ENCODE results near the gene GABARAPL2. TPM values are rescaled to one million over a fixed set of nuclear protein-coding genes. Genes with fewer than 3 reads are reported as not detected.

GABARAPL2 gene
- total RNA-seq, 1 experiment from 2014 or later: 56.2 TPM

DNA sequence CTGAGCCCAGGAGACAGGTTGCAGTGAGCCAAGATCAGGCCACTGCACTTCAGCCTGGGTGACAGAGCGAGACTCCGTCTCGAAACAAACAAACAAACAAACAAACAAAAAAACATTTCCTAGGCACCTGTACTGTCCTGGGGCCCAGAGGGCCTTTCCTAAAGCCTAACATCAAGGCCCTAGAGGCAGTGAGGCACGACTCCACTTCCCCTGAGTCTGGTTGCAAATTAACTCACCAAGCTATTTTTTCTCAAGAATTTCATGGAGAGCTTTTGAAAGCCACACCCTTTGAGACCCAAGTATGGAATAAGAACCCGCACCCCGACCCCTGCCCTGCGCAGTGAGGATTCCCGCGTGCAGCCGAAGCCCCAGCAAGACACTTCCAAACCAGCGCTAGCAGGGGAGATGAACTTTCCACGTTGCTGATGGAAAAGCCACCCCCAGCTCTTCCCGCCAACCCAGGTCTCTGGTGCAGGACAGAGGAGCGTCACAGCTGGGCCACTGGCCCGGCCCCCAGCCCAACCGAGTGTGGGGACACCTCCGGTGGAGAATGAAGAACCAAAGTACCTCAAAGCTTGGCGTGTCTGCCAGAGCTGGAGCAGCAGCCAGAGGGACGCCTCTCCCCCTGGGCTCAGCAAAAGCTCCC, 31.5 kb upstream of the GABARAPL2 start:
- Histone ChIP-seq H3K9me3 (ENCODE audit: control insufficient read depth, insufficient read depth, low read depth, low read length) (no peaks in the 10 kb centered on the region), H3K27ac (ENCODE audit: low read length) (no peak overlapping the region), H3K36me3 (ENCODE audit: control insufficient read depth, insufficient read depth, low read length) (no peaks in the 10 kb centered on the region), H3K4me3 (ENCODE audit: low read depth in 2 of 2, low read length in 2 of 2) (no peak overlapping the region), H3K27me3 (ENCODE audit: control insufficient read depth, insufficient read depth, low read length) (no peaks in the 10 kb centered on the region), H3K4me1 (ENCODE audit: control insufficient read depth, insufficient read depth, low read length) (no peaks in the 10 kb centered on the region)
- ATAC-seq: no peak
- no peak for TF ChIP-seq SIN3A (IDR thresholded peaks at IDR 0.05; ENCODE audit: borderline replicate concordance, insufficient read depth, low read depth, low read length)
- ChIA-PET POLR2A (no interaction called here), CTCF (no interaction called here)
- DNase-seq (ENCODE audit: low read depth, low spot score): no peak
- BruUV-seq (replicated peaks): no TSS peak
- intact Hi-C loops (cut with micrococcal nuclease; ENCODE audit: unreplicated experiment) (no loop called here), in situ Hi-C loops (cut with HindIII; ENCODE audit: low pct_unique_long_range_greater_than_20kb, low sequenced_read_pairs) (no loop called here)

DNA sequence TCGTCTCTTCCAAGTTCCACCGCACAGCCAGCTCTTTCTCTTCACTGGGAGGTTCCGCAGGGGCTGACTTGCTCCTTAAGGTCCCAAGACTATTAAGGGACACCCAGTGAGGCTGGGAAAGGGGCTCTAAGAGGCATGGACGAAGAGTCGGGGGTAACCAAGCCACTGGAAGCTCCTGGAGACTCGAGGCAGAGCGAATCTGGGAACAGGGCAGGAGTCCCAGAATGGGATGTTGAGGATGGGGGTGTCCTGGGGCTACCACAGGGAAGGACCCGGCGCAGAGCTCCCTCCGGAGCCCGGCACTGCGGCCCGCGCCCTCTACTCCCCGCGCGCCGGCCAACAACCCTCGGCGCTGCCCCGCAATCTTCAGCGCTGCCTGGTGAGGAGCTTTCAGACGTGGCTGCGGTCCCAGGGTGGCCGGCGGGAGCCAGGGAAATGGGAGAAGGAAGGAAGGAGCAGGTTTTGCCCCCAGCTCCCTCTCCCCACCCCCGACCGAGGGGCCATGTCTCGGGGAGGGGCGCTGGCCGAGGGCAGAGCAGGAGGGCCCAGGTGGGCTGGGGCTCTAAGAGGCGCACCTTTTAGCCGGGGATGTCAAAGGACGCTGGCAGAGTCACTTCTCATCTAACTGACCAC, 30.9 kb upstream of the GABARAPL2 start:
- no TSS peak for BruUV-seq (replicated peaks)
- CTCF ChIA-PET: interaction anchor here (0.7 kb wide), 1 partner anchor 18 kb away, joined by 3 read pairs; no protein-coding TSS in a partner anchor
- Histone ChIP-seq H3K4me3 (ENCODE audit: low read depth in 2 of 2, low read length in 2 of 2) (no peak overlapping the region), H3K36me3 (ENCODE audit: control insufficient read depth, insufficient read depth, low read length) (no peaks in the 10 kb centered on the region), H3K4me1 (ENCODE audit: control insufficient read depth, insufficient read depth, low read length) (no peaks in the 10 kb centered on the region), H3K27me3 (ENCODE audit: control insufficient read depth, insufficient read depth, low read length) (no peaks in the 10 kb centered on the region), H3K9me3 (ENCODE audit: control insufficient read depth, insufficient read depth, low read depth, low read length) (no peaks in the 10 kb centered on the region), H3K27ac (ENCODE audit: low read length) (no peak overlapping the region)
- TF ChIP-seq TCF7L2 (IDR thresholded peaks at IDR 0.05; ENCODE audit: low read depth, low read length) (no peak), POLR2AphosphoS5 (IDR thresholded peaks at IDR 0.05; ENCODE audit: low read depth, low read length) (no peak), SIN3A (IDR thresholded peaks at IDR 0.05; ENCODE audit: borderline replicate concordance, insufficient read depth, low read depth, low read length) (no peak)
- TF ChIP-seq, protein P1, sequence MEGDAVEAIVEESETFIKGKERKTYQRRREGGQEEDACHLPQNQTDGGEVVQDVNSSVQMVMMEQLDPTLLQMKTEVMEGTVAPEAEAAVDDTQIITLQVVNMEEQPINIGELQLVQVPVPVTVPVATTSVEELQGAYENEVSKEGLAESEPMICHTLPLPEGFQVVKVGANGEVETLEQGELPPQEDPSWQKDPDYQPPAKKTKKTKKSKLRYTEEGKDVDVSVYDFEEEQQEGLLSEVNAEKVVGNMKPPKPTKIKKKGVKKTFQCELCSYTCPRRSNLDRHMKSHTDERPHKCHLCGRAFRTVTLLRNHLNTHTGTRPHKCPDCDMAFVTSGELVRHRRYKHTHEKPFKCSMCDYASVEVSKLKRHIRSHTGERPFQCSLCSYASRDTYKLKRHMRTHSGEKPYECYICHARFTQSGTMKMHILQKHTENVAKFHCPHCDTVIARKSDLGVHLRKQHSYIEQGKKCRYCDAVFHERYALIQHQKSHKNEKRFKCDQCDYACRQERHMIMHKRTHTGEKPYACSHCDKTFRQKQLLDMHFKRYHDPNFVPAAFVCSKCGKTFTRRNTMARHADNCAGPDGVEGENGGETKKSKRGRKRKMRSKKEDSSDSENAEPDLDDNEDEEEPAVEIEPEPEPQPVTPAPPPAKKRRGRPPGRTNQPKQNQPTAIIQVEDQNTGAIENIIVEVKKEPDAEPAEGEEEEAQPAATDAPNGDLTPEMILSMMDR (IDR thresholded peaks at IDR 0.05): no peak
- TF ChIP-seq, protein P2, sequence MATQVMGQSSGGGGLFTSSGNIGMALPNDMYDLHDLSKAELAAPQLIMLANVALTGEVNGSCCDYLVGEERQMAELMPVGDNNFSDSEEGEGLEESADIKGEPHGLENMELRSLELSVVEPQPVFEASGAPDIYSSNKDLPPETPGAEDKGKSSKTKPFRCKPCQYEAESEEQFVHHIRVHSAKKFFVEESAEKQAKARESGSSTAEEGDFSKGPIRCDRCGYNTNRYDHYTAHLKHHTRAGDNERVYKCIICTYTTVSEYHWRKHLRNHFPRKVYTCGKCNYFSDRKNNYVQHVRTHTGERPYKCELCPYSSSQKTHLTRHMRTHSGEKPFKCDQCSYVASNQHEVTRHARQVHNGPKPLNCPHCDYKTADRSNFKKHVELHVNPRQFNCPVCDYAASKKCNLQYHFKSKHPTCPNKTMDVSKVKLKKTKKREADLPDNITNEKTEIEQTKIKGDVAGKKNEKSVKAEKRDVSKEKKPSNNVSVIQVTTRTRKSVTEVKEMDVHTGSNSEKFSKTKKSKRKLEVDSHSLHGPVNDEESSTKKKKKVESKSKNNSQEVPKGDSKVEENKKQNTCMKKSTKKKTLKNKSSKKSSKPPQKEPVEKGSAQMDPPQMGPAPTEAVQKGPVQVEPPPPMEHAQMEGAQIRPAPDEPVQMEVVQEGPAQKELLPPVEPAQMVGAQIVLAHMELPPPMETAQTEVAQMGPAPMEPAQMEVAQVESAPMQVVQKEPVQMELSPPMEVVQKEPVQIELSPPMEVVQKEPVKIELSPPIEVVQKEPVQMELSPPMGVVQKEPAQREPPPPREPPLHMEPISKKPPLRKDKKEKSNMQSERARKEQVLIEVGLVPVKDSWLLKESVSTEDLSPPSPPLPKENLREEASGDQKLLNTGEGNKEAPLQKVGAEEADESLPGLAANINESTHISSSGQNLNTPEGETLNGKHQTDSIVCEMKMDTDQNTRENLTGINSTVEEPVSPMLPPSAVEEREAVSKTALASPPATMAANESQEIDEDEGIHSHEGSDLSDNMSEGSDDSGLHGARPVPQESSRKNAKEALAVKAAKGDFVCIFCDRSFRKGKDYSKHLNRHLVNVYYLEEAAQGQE (IDR thresholded peaks at IDR 0.05; ENCODE audit: insufficient read depth in 1 of 2, low read depth in 2 of 2, low read length in 1 of 2): no peak
- in situ Hi-C loops (cut with HindIII; ENCODE audit: low pct_unique_long_range_greater_than_20kb, low sequenced_read_pairs): no loop called here
- POLR2A ChIA-PET: no interaction called here
- ATAC-seq: no peak
- DNase-seq (ENCODE audit: low read depth, low spot score): no peak
- intact Hi-C loops (cut with micrococcal nuclease; ENCODE audit: unreplicated experiment): no loop called here

DNA sequence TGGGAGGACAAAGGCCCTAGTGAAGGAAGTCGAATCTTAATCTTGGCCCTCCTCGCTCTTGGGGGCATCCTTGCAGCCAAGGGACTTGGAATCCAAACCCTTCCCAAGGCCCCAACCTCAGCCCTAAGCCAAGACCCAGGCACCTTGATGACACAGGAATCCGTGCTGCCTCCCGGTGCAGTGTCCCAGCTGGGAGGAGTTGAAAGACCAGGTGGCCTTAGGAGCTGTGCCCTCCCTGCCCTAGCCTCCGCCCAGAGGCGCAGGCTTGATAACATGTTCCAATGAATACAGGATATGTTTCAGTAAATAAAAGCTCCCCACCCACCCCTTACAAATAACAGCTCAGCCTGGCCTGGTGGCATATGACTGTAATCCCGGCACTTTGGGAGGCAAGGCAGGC, 30.3 kb upstream of the GABARAPL2 start, which contains the start of gene CHST5:
Gene CHST5 (minus strand): TSS at position 208 of the 400 bp plus-strand sequence. CDS start 5,724 bp downstream, outside the sequence.
- ChIA-PET CTCF (interaction anchor here (0.7 kb wide), 1 partner anchor 18 kb away, joined by 3 read pairs; no protein-coding TSS in a partner anchor), POLR2A (interaction anchor here (0.6 kb wide), 1 partner anchor 9 kb away, joined by 9 read pairs; no protein-coding TSS in a partner anchor)
- no peak for ATAC-seq

More for the DNA sequence above, 30.3 kb upstream of the GABARAPL2 start, which contains the start of gene CHST5:
- Histone ChIP-seq H3K9me3 (ENCODE audit: control insufficient read depth, insufficient read depth, low read depth, low read length) (no peaks in the 10 kb centered on the region), H3K27me3 (ENCODE audit: control insufficient read depth, insufficient read depth, low read length) (no peaks in the 10 kb centered on the region), H3K36me3 (ENCODE audit: control insufficient read depth, insufficient read depth, low read length) (no peaks in the 10 kb centered on the region), H3K4me3 (ENCODE audit: low read depth in 2 of 2, low read length in 2 of 2) (no peak within 1 kb of the TSS), H3K27ac (ENCODE audit: low read length) (no peak within 1 kb of the TSS), H3K4me1 (ENCODE audit: control insufficient read depth, insufficient read depth, low read length) (no peaks in the 10 kb centered on the region)
- DNase-seq (ENCODE audit: low read depth, low spot score): no peak
- no TSS peak for BruUV-seq (replicated peaks)
- TF ChIP-seq, protein P1 (IDR thresholded peaks at IDR 0.05): no peak
- TF ChIP-seq TCF7L2 (IDR thresholded peaks at IDR 0.05; ENCODE audit: low read depth, low read length): no peak
- no peak for TF ChIP-seq POLR2AphosphoS5 (IDR thresholded peaks at IDR 0.05; ENCODE audit: low read depth, low read length)
- TF ChIP-seq, protein P2 (IDR thresholded peaks at IDR 0.05; ENCODE audit: insufficient read depth in 1 of 2, low read depth in 2 of 2, low read length in 1 of 2): no peak
- TF ChIP-seq SIN3A (IDR thresholded peaks at IDR 0.05; ENCODE audit: borderline replicate concordance, insufficient read depth, low read depth, low read length): no peak
- intact Hi-C loops (cut with micrococcal nuclease; ENCODE audit: unreplicated experiment) (no loop called here), in situ Hi-C loops (cut with HindIII; ENCODE audit: low pct_unique_long_range_greater_than_20kb, low sequenced_read_pairs) (no loop called here)

Measured in Panc1 (cell line).